CD4-positive, alpha-beta T cell (primary cell): Measurements from ENCODE around the gene TECPR1. TPM values are rescaled to one million over a fixed set of nuclear protein-coding genes. Genes with fewer than 3 reads are reported as not detected.

Source experiments
- ATAC-seq: fragments of 200-7000 bp; cut with Tn5 transposase; one replicate; pipeline ENCODE4 v1.10.0; 2022; ENCODE audit warnings: mild to moderate bottlenecking; ENCODE audit not compliant: poor library complexity
- CTCF ChIA-PET: fragments of 350-600 bp; sonication (Branson Sonifier 250); formaldehyde crosslinking; loops from one replicate; lab custom pipeline; 2021; ENCODE audit warnings: antibody characterized with exemption, inconsistent platforms; lab: Charles Lee
- POLR2A ChIA-PET: fragments of 350-600 bp; sonication (Branson Sonifier 250); formaldehyde crosslinking; loops from one replicate; lab custom pipeline; 2021; ENCODE audit warnings: antibody characterized with exemption, inconsistent platforms; lab: Charles Lee
- DNase-seq, 14 experiments: peaks; one replicate each; pipeline ENCODE4 v3.0.0-alpha.2; 2013 to 2020; ENCODE audit warnings: mixed read lengths in 2 of 14
- H3K27ac ChIP-seq, 2 donors: one replicate each; pipeline versions ENCODE4 v1.5.1 to v1.7.0; 2013; ENCODE audit warnings: low read length in 2 of 2, low read depth in 1 of 2, mild to moderate bottlenecking in 1 of 2
- H3K27me3 ChIP-seq, 2 experiments: 1 replicate in 1 of 2; 2 replicates in 1 of 2; pipeline versions ENCODE4 v1.6.1 to v1.7.0; 2013; ENCODE audit warnings: low read length in 2 of 2, control low read depth in 1 of 2, mild to moderate bottlenecking in 1 of 2, moderate library complexity in 1 of 2; ENCODE audit not compliant: insufficient read depth in 2 of 2, control insufficient read depth in 1 of 2
- H3K36me3 ChIP-seq: one replicate; pipeline ENCODE4 v1.6.1; 2013; ENCODE audit warnings: low read length, control low read depth; ENCODE audit not compliant: insufficient read depth
- H3K4me1 ChIP-seq: one replicate; pipeline ENCODE4 v1.6.1; 2013; ENCODE audit warnings: low read length, control low read depth; ENCODE audit not compliant: insufficient read depth
- H3K4me3 ChIP-seq: one replicate; pipeline ENCODE4 v1.5.1; 2013; ENCODE audit warnings: mild to moderate bottlenecking, low read length, moderate library complexity
- H3K9me3 ChIP-seq, 2 experiments: 1 replicate in 1 of 2; 2 replicates in 1 of 2; pipeline versions ENCODE4 v1.6.1 to v1.7.0; 2013; ENCODE audit warnings: low read length in 2 of 2, mild to moderate bottlenecking in 2 of 2, control low read depth in 1 of 2, moderate library complexity in 1 of 2; ENCODE audit not compliant: control insufficient read depth in 1 of 2, insufficient read depth in 1 of 2
- H3K27ac Mint-ChIP-seq: one replicate; pipeline ENCODE4 v1.8.0; 2020; ENCODE audit warnings: mixed read lengths
- H3K27me3 Mint-ChIP-seq: one replicate; pipeline ENCODE4 v1.8.0; 2021; ENCODE audit warnings: mixed read lengths
- H3K36me3 Mint-ChIP-seq: one replicate; pipeline ENCODE4 v1.8.0; 2021; ENCODE audit warnings: low read depth, mixed read lengths
- H3K4me1 Mint-ChIP-seq: one replicate; pipeline ENCODE4 v1.8.0; 2021; ENCODE audit warnings: low read depth, mixed read lengths
- H3K4me3 Mint-ChIP-seq: one replicate; pipeline ENCODE4 v1.8.0; 2020; ENCODE audit warnings: mild to moderate bottlenecking, mixed read lengths
- H3K9me3 Mint-ChIP-seq: one replicate; pipeline ENCODE4 v1.8.0; 2020; ENCODE audit warnings: mixed read lengths
- intact Hi-C, 2 experiments: fragments of 100-400 bp; cut with DNase I in 1 of 2; cut with micrococcal nuclease in 1 of 2; formaldehyde crosslinking; loops; one replicate each; pipeline versions ENCODE4 v1.15.1 to v1.9.0; 2023 to 2025; cut with DNase I, micrococcal nuclease
- total RNA-seq, 174 experiments: library from RNA in 2 of 174; stranded (reverse) in 2 of 174; gene quantifications; one replicate each; pipeline ENCODE4 v1.2.3 and lab custom pipeline; 2021 to 2026
- TF ChIP-seq, protein P1 (sequence below): fragments of 200-600 bp; IDR thresholded peaks from one replicate; pipeline ENCODE4 v1.8.0; 2022; ENCODE audit warnings: antibody characterized with exemption, mild to moderate bottlenecking

TECPR1 gene
- total RNA-seq, 2 experiments from 2014 or later = 85.9 to 90.4 TPM

DNA sequence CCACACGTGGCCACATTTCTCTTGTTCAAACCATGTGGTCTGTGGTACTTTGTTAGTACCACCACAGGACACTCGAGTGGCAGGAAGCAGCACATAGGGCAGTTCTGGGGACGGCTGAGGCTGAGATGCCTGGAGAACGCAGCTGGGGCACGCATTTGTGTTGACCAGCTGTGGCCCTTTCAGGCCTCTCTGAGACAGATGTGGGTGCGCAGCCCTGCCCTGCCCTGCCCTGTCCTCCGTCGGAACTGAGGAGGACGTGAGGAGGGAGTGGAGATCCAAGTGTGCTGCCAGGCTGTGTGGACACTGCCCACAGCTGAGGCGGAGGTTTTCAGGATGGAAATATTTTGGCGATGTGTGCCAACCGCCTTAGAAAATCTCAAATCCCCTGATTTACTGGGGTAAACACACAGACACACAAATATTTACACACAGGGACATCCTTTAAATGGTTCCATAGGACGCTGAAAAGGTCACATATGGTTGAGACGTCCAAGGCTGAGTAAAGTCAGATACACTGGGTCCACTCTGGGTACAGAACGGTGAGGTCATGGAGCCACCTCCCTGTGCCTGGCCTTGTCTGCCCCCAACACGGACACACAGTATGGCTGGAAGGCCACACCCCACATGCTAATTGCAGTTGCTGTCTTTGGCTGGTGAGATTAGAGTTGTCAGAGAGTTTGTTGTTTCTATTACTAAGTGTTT lies 26.0 kb downstream of the TECPR1 start:
- TF ChIP-seq, protein P1, sequence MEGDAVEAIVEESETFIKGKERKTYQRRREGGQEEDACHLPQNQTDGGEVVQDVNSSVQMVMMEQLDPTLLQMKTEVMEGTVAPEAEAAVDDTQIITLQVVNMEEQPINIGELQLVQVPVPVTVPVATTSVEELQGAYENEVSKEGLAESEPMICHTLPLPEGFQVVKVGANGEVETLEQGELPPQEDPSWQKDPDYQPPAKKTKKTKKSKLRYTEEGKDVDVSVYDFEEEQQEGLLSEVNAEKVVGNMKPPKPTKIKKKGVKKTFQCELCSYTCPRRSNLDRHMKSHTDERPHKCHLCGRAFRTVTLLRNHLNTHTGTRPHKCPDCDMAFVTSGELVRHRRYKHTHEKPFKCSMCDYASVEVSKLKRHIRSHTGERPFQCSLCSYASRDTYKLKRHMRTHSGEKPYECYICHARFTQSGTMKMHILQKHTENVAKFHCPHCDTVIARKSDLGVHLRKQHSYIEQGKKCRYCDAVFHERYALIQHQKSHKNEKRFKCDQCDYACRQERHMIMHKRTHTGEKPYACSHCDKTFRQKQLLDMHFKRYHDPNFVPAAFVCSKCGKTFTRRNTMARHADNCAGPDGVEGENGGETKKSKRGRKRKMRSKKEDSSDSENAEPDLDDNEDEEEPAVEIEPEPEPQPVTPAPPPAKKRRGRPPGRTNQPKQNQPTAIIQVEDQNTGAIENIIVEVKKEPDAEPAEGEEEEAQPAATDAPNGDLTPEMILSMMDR = no peak
- CTCF ChIA-PET = no interaction called here
- Histone ChIP-seq H3K4me3 (no peak overlapping the region), H3K4me1 (no peaks in the 10 kb centered on the region), H3K27me3 (no peaks in the 10 kb centered on the region), H3K9me3 (no peaks in the 10 kb centered on the region), H3K36me3 (peaks cover 67% of the 10 kb centered on the region), H3K27ac (no peak overlapping the region)
- no peak overlapping the region for H3K4me3 Mint-ChIP-seq
- no peak overlapping the region for H3K27ac Mint-ChIP-seq
- H3K4me1 Mint-ChIP-seq = no peaks in the 10 kb centered on the region
- H3K36me3 Mint-ChIP-seq = peaks cover 51% of the 10 kb centered on the region
- intact Hi-C loops = no loop called here
- no peaks in the 10 kb centered on the region for H3K27me3 Mint-ChIP-seq
- no peak for DNase-seq
- POLR2A ChIA-PET = no interaction called here
- no peak for ATAC-seq
- no peaks in the 10 kb centered on the region for H3K9me3 Mint-ChIP-seq

DNA sequence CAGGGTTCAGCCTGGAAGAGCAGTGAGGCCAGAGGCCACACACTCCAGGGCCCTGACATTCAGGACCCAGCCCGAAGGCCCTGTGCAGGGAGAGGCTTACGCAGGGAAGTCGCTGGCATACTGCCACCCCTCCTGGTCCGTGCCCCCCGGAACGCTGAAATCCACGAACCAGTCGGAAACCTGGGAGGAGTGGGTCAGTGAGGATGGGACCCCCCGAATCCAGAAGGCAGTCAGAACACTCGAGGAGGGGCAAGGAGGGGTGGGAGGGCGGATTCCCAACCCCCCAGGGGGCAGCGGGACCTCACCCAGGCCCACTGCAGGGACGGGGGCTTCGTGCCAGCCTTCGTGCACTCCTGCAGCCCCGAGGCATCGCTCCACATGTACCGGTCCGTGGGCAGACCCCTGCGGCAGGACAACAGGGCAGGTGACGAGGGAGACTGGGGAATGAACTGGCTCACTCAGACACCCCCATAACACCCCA lies 27.3 kb downstream of the TECPR1 start:
- no peaks in the 10 kb centered on the region for H3K27me3 Mint-ChIP-seq
- Histone ChIP-seq H3K27me3 (no peaks in the 10 kb centered on the region), H3K9me3 (no peaks in the 10 kb centered on the region), H3K4me1 (no peaks in the 10 kb centered on the region), H3K27ac (no peak overlapping the region), H3K36me3 (peaks cover 58% of the 10 kb centered on the region), H3K4me3 (no peak overlapping the region)
- ATAC-seq (no peak), DNase-seq (peak in 1 of 14 experiments; percentile 11)
- peaks cover 47% of the 10 kb centered on the region for H3K36me3 Mint-ChIP-seq
- H3K27ac Mint-ChIP-seq = no peak overlapping the region
- H3K9me3 Mint-ChIP-seq = no peaks in the 10 kb centered on the region
- TF ChIP-seq, protein P1 = no peak
- H3K4me3 Mint-ChIP-seq = no peak overlapping the region
- ChIA-PET POLR2A (no interaction called here), CTCF (no interaction called here)
- no peaks in the 10 kb centered on the region for H3K4me1 Mint-ChIP-seq
- intact Hi-C loops = no loop called here

DNA sequence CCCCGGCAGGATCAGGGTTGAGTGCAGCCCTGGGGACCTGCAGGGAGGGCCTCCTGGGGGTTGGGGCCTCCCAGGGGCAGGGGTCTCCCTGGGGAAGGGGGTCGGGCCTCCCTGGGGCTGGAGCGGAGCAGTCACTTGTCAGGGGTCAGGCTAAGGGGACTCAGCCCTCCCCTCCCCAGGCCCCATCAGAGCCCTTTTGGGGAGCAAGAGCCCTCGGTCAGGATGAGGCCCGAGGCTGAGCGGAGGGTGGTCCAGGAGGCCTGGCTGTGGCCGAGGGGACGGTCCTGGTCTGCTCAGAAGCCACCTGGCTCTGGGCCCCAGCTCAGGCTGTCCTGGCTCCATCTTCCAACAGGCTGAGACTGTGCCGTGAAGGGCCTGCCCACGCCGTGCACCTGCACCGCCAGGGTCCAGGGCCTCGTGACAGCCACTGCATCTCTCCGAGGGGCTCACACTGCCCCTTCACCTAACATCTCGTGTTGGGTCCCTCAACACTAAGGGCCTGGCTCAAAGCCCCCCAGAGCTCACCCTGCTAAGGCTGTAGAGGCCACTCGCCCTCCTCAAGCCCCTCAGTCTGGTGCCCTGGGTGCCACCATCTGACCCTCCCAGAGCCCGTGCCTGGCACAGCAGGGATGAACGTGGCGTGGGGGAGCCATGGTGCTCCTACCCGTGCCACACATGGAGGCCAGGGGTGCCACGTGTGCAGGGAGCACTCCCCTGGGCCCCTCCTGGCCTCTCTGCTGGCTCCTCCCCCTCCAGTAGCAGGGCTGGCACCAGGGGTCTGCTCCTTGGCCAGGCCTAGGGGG lies 27.9 kb downstream of the TECPR1 start:
- POLR2A ChIA-PET = no interaction called here
- intact Hi-C loops = no loop called here

More for the DNA sequence above, 27.9 kb downstream of the TECPR1 start:
- Mint-ChIP-seq H3K27ac (no peak overlapping the region), H3K36me3 (peaks cover 50% of the 10 kb centered on the region), H3K4me3 (no peak overlapping the region), H3K27me3 (no peaks in the 10 kb centered on the region), H3K4me1 (peaks cover 4% of the 10 kb centered on the region), H3K9me3 (no peaks in the 10 kb centered on the region)
- peaks cover 51% of the 10 kb centered on the region for H3K36me3 ChIP-seq
- ATAC-seq = no peak
- no peaks in the 10 kb centered on the region for H3K4me1 ChIP-seq
- CTCF ChIA-PET = no interaction called here
- H3K27me3 ChIP-seq = no peaks in the 10 kb centered on the region
- H3K9me3 ChIP-seq = no peaks in the 10 kb centered on the region
- TF ChIP-seq, protein P1 = no peak
- no peak overlapping the region for H3K27ac ChIP-seq
- DNase-seq = no peak
- no peak overlapping the region for H3K4me3 ChIP-seq
